NCI-H1436 (cell line): ENCODE measurements around the gene ACP2.

Source experiments
- DNase-seq: peaks from one replicate; lab custom pipeline; 2025; lab: John Stamatoyannopoulos, UW

The ACP2 gene

GRCh38 chr11:47248664-47249377, at the start of gene ACP2:
Gene ACP2 (minus strand): TSS chr11:47248814. CDS start chr11:47248789, 25 bp downstream.
- peak; percentile 85 for DNase-seq

DNA sequence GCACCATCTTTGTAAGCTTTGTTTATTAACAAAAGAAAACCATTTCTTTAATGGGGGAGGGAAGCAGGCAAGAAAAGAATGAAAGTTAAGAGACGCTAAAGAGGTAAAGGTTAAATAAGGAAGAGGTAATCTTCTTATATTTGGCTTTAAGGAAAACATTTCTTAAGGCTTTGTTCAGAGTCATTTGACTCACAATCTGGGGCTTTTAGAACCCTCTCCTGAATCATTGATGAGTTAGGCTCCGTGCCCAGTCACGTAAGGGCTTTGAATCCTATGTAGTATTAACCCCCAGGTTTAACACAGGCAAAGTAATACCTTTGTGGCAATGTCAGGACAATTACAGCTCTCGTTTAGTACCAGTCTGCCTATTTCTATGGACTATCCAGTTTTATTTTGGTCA, 47.4 kb upstream of the ACP2 start:
- DNase-seq, result peak; percentile 74

GRCh38 chr11:47295385-47295784, 46.8 kb upstream of the ACP2 start:
- no peak for DNase-seq

GRCh38 chr11:47289856-47290255, 41.2 kb upstream of the ACP2 start:
- no peak for DNase-seq

- no peak for DNase-seq
These were observed 39.5 kb upstream of the ACP2 start for GRCh38 chr11:47288066-47288465.

- DNase-seq, result no peak
These were observed 37.6 kb upstream of the ACP2 start for GRCh38 chr11:47285969-47286770.

DNA sequence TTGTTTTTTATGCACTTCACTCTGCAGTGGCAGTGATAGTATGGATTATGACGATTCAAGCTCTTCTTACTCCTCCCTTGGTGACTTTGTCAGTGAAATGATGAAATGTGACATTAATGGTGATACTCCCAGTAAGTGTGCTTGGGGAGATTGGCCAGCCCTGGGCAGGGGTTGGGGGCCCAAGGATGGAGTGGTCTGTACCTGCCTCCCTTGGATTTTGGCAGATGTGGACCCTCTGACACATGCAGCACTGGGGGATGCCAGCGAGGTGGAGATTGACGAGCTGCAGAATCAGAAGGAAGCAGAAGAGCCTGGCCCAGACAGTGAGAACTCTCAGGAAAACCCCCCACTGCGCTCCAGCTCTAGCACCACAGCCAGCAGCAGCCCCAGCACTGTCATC, 35.5 kb upstream of the ACP2 start:
- no peak for DNase-seq

- no peak for DNase-seq
These were observed 33.8 kb upstream of the ACP2 start for GRCh38 chr11:47282462-47282861.

DNA sequence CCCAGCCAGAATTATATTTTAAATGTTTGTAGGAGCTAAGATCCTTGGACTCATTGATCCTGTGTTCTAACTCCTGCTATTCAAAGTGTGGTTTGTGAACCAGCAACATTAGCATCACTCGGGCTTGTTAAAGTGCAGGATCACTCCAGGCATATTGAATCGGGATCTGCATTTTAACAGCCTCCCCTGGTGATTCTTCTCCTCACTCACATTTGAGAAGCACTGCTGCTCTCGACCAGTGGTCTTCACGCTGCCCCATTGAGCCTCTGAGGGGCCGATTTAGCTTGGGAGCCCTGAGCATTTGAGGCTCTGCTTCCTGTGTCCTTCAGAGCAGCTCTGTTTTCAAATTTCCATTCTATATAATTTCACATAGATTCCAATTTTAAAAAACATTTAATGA, 32.2 kb upstream of the ACP2 start:
- DNase-seq, result no peak

GRCh38 chr11:47280099-47280498, 31.5 kb upstream of the ACP2 start:
- no peak for DNase-seq

DNA sequence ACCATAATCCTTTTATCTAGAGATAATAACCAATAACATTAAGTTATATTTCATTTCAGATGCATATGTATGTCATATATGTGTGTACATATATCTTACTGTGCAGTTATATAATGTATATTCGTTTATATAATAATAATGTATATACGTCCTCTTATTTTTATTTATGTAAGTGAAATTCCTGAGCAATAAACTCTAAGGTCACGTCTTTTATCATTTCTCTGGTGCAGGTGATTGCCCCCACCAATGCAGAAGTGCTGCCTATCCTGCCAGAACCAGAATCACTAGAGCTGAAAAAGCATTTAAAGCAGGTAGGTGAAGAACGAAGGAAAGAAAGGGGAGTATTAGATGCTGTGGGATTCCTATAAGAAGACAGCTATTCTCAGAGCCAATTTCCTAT, 30.2 kb upstream of the ACP2 start:
- DNase-seq, result no peak

GRCh38 chr11:47278058-47278457, 29.4 kb upstream of the ACP2 start:
- no peak for DNase-seq

- DNase-seq, result no peak
These were observed 28.3 kb upstream of the ACP2 start for GRCh38 chr11:47276923-47277322.

DNA sequence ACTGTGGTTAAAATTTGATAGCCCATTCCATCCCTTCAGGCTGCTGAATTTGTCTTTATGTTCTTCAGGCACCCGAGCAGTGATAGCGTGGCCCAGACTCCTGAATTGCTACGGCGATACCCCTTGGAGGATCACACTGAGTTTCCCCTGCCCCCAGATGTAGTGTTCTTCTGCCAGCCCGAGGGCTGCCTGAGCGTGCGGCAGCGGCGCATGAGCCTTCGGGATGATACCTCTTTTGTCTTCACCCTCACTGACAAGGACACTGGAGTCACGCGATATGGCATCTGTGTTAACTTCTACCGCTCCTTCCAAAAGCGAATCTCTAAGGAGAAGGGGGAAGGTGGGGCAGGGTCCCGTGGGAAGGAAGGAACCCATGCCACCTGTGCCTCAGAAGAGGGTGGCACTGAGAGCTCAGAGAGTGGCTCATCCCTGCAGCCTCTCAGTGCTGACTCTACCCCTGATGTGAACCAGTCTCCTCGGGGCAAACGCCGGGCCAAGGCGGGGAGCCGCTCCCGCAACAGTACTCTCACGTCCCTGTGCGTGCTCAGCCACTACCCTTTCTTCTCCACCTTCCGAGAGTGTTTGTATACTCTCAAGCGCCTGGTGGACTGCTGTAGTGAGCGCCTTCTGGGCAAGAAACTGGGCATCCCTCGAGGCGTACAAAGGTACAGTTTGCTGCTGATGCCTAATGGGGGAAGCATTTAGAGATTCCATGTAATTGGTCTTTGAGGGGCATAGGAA, 26.1 kb upstream of the ACP2 start:
- DNase-seq, result no peak

DNA sequence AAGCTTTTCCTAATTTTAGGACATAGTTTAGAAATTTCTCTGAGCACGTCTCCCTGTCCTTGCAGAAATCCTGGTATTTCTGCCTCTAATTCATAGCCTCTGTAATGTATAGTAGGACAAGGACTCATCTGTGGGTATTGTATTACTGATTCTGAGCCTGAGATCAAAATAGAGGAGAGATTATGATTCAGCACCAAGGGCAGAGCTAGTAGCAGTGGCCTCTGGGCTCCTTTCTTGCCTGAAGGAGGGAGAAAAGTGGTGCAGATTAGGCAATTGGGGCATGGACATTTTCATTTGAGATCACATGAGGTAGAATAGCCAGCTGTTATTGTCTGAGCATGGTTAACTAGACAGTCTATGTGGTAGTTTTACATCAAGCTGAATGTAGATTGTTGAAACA, 24.1 kb upstream of the ACP2 start:
- DNase-seq, result no peak

GRCh38 chr11:47271961-47272661, 23.5 kb upstream of the ACP2 start:
- no peak for DNase-seq

DNA sequence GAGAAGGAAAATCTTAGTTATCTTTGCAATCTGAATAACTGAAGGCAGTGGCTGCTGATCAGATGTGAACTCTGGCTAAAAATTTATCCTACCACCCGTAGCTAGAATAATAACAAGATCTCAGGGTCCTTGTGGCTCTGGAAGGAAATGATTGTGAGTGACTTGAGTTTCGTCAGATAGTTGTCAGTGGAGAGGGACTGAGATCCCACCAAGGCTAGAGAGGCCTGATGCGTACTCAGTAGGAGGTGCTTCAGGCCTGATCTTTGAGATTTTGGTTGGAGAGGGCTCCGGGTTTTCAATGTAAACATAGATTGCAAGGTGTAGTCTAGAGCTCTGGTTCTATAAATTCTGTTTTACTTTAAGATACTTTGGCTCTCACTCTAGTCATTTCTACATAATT, 22.7 kb upstream of the ACP2 start:
- DNase-seq, result no peak

GRCh38 chr11:47270331-47271271, 22.0 kb upstream of the ACP2 start:
- no peak for DNase-seq

GRCh38 chr11:47269829-47270305, 21.3 kb upstream of the ACP2 start, which contains the start of gene MADD:
Gene MADD (plus strand): TSS chr11:47270133.
- peak; percentile 82 for DNase-seq

GRCh38 chr11:47269002-47269828, 20.6 kb upstream of the ACP2 start:
- DNase-seq, result peak; percentile 81
